Body of pancreas (tissue), 4 donors: Measurements from ENCODE around the gene CCM2. TPM values are rescaled to one million over a fixed set of nuclear protein-coding genes. Genes with fewer than 3 reads are reported as not detected.

Source experiments
- ATAC-seq: fragments of 150-250 bp; one replicate; pipeline ENCODE4 v1.9.1; 2016
- DNase-seq, 4 donors: peaks; one replicate each; pipeline ENCODE4 v3.0.0-alpha.2; 2019
- H3K27ac ChIP-seq, 4 donors: fragments of 200-600 bp; sonication (generic); 1 replicate in 3 of 4; 2 replicates in 1 of 4; pipeline versions ENCODE4 v1.5.1 to v1.6.1; 2016 to 2019; ENCODE audit warnings: mild to moderate bottlenecking in 1 of 4, mixed read lengths in 1 of 4, moderate library complexity in 1 of 4
- H3K27me3 ChIP-seq, 2 donors: fragments of 200-600 bp; sonication (generic); one replicate each; pipeline ENCODE4 v1.6.0; 2016; ENCODE audit warnings: mild to moderate bottlenecking in 1 of 2
- H3K36me3 ChIP-seq, 2 donors: fragments of 200-600 bp; sonication (generic); replicated peaks in 1 of 2; 2 replicates each; pipeline ENCODE4 v1.5.1; 2016; ENCODE audit warnings: low read depth in 2 of 2; ENCODE audit not compliant: insufficient read depth in 1 of 2
- H3K4me1 ChIP-seq: fragments of 200-600 bp; sonication (generic); one replicate; pipeline ENCODE4 v1.6.0; 2016
- H3K4me3 ChIP-seq, 2 donors: fragments of 200-600 bp; sonication (generic); 1 replicate in 1 of 2; 2 replicates in 1 of 2; pipeline ENCODE4 v1.5.1; 2016 to 2019
- H3K9me3 ChIP-seq, 3 donors: fragments of 200-600 bp; sonication (generic); 1 replicate in 2 of 3; 2 replicates in 1 of 3; pipeline ENCODE4 v1.5.1; 2016
- POLR2A ChIP-seq, 3 donors: fragments of 450-650 bp; IDR thresholded peaks; one replicate each; pipeline ENCODE4 v1.6.1; 2016; ENCODE audit warnings: antibody characterized with exemption in 3 of 3, mild to moderate bottlenecking in 2 of 3
- WGBS, 2 donors: methylation state at CpG; one replicate each; pipeline ENCODE4 v1.1.5; 2017; 5-methylcytosine and 5-hydroxymethylcytosine counted together
- intact Hi-C: fragments of 100-400 bp; cut with DNase I; formaldehyde crosslinking; loops from one replicate; pipeline ENCODE4 v1.15.1; 2023
- small RNA-seq: library from RNA; depleted of rRNA; stranded (forward); fragments of <200 nt; gene quantifications from one replicate; pipeline ENCODE3, GENCODE V24; 2016
- total RNA-seq, 2 donors: library from RNA; depleted of rRNA; stranded (reverse); fragments of >200 nt; gene quantifications; one replicate each; pipeline ENCODE4 v1.1.0, GENCODE V29; 2016
- TF ChIP-seq, protein P1 (sequence below), 7 experiments: fragments of 450-650 bp in 4 of 7; fragments of 200-600 bp in 3 of 7; sonication (generic) in 3 of 7; IDR thresholded peaks; one replicate each; pipeline ENCODE4 v1.5.1; 2016 to 2019; ENCODE audit warnings: antibody characterized with exemption in 7 of 7

The CCM2 gene
- total RNA-seq, 2 donors from 2014 or later: 19.4 to 22.3 TPM

DNA sequence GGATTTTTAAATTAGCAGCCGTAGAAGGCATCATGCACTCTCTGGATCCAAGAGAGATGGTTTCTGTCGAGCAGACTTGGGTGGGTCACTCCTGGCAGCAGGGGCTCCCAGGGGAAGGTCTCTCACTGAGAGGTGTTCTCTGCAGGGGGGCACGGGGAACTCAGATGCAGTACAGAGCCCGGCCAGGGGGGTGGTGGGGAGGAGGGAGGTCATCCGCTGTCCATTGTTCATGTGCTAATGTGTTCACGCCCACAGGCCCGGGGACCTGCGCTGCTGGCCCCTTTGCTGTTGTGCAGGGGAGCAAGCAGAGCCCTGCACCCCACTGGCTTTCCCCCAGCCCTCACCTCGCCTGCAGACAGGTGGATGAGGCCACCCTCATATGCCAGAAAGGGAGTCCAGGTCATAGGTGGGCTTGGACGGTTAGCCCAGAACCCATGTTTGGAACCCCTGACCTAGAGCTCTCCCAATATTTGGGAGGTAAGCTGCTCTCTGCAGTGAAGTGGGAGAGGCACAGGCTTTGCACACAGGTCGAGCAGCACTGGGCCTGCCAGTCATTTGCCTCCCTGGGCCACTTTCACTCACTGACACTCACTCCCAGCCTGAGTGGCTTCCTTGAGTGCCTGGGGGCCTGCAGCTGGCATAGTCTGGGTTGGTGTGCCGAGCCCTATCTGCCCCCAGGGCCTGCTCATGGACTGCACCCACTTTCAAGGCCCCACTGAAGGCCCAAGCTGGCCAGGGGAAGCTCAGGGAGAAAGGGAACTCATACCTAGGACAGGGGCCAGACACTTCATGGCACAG is 124.1 kb downstream of the CCM2 start:
- TF ChIP-seq, protein P1, sequence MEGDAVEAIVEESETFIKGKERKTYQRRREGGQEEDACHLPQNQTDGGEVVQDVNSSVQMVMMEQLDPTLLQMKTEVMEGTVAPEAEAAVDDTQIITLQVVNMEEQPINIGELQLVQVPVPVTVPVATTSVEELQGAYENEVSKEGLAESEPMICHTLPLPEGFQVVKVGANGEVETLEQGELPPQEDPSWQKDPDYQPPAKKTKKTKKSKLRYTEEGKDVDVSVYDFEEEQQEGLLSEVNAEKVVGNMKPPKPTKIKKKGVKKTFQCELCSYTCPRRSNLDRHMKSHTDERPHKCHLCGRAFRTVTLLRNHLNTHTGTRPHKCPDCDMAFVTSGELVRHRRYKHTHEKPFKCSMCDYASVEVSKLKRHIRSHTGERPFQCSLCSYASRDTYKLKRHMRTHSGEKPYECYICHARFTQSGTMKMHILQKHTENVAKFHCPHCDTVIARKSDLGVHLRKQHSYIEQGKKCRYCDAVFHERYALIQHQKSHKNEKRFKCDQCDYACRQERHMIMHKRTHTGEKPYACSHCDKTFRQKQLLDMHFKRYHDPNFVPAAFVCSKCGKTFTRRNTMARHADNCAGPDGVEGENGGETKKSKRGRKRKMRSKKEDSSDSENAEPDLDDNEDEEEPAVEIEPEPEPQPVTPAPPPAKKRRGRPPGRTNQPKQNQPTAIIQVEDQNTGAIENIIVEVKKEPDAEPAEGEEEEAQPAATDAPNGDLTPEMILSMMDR (IDR thresholded peaks at IDR 0.05): no peak
- intact Hi-C loops: no loop called here
- H3K9me3 ChIP-seq: no peaks in the 10 kb centered on the region
- 63 to 70% methylated on average over 3 to 12 of the region's 12 CpGs for WGBS, 2 donors
- ATAC-seq (no peak), DNase-seq (no peak)
- no peak overlapping the region for H3K27ac ChIP-seq
- H3K36me3 ChIP-seq: no peaks in the 10 kb centered on the region
- H3K4me3 ChIP-seq: no peak overlapping the region
- H3K27me3 ChIP-seq: no peaks in the 10 kb centered on the region
- no peaks in the 10 kb centered on the region for H3K4me1 ChIP-seq

- H3K27ac ChIP-seq: no peak overlapping the region
- no peaks in the 10 kb centered on the region for H3K36me3 ChIP-seq
- 81% methylated on average over 11 of the region's 11 CpGs for WGBS, 2 donors
- no peaks in the 10 kb centered on the region for H3K27me3 ChIP-seq
- H3K4me3 ChIP-seq: no peak overlapping the region
- no peaks in the 10 kb centered on the region for H3K9me3 ChIP-seq
- no peaks in the 10 kb centered on the region for H3K4me1 ChIP-seq
- ATAC-seq (no peak), DNase-seq (no peak)
- intact Hi-C loops: no loop called here
- TF ChIP-seq POLR2A (IDR thresholded peaks at IDR 0.05): no peak
- TF ChIP-seq, protein P1 (IDR thresholded peaks at IDR 0.05): no peak
These were observed 125.3 kb downstream of the CCM2 start for GRCh38 chr7:45125193-45125904.

Small RNAs within 50 kb of the gene (small RNA-seq; reads per million reads assigned to genes)
- 8.0 reads per million, percentile 91 among the genes with 10 or more reads in this experiment for gene SNORA5A
- not detected for gene SNORA5B
- 210 reads per million, percentile 97 among the genes with 10 or more reads in this experiment for gene SNORA5C

Other genes starting within 250 kb of the CCM2 start
- gene PPIA, start 203.5 kb upstream of the CCM2 start, total RNA-seq: 100 to 1,000 TPM; 352 to 366 TPM
- 10 to 100 TPM; 46.5 to 59.9 TPM for gene H2AZ2, start 152.1 kb upstream of the CCM2 start, total RNA-seq
- 10 to 100 TPM; 10.5 to 10.9 TPM for gene PURB, start 114.7 kb upstream of the CCM2 start, total RNA-seq
- 1 to 10 TPM; 2.3 to 3.3 TPM for gene MYO1G, start 21.2 kb upstream of the CCM2 start, total RNA-seq
- gene NACAD, start 88.8 kb downstream of the CCM2 start, total RNA-seq: 1 to 10 TPM in 1 of 2 donors, under 1 TPM in 1; 0.78 to 1.6 TPM
- 10 to 100 TPM; 14.0 to 81.4 TPM for gene TBRG4, start 111.5 kb downstream of the CCM2 start, total RNA-seq
- gene RAMP3, start 157.6 kb downstream of the CCM2 start, total RNA-seq: 10 to 100 TPM; 14.0 to 23.1 TPM